SIG-M5 treated with dmso at 0.1 percent for 504 hours (cell line): Measurements from ENCODE around the gene SLC8A2.
"Not testable (repeated sequence)": the region's sequence is repeated elsewhere in the genome, so short reads cannot be mapped to it uniquely, and the experiment has no call there.

Source experiments
- DNase-seq: peaks from one replicate; lab custom pipeline; 2025; ENCODE audit not compliant: unreplicated experiment; lab: John Stamatoyannopoulos, UW

SLC8A2 gene

GRCh38 chr19:47414469-47414868, 57.2 kb downstream of the SLC8A2 start:
- DNase-seq, result peak; percentile 17

GRCh38 chr19:47413941-47414340, 57.8 kb downstream of the SLC8A2 start:
- no peak for DNase-seq

GRCh38 chr19:47411696-47412095, 60.0 kb downstream of the SLC8A2 start:
- not testable (repeated sequence) for DNase-seq

GRCh38 chr19:47411101-47411500, 60.6 kb downstream of the SLC8A2 start:
- DNase-seq, result no peak

- DNase-seq, result no peak
Measured at GRCh38 chr19:47408156-47408938, 63.3 kb downstream of the SLC8A2 start.

- DNase-seq, result no peak
Measured at GRCh38 chr19:47407417-47407774, 64.3 kb downstream of the SLC8A2 start.

GRCh38 chr19:47406711-47407416, 64.8 kb downstream of the SLC8A2 start:
- no peak for DNase-seq

GRCh38 chr19:47405854-47406417, 65.8 kb downstream of the SLC8A2 start:
- DNase-seq, result no peak

GRCh38 chr19:47405197-47405550, 66.5 kb downstream of the SLC8A2 start:
- DNase-seq, result no peak

- DNase-seq, result no peak
Measured at GRCh38 chr19:47404334-47405196, 67.1 kb downstream of the SLC8A2 start.

GRCh38 chr19:47402504-47402903, 69.2 kb downstream of the SLC8A2 start:
- no peak for DNase-seq

GRCh38 chr19:47398707-47399597, 72.7 kb downstream of the SLC8A2 start:
- DNase-seq, result no peak

GRCh38 chr19:47391510-47392223, 80.0 kb downstream of the SLC8A2 start:
- DNase-seq, result peak; percentile 64

GRCh38 chr19:47390533-47391488, 80.9 kb downstream of the SLC8A2 start:
- no peak for DNase-seq

GRCh38 chr19:47389150-47389556, 82.5 kb downstream of the SLC8A2 start:
- peak; percentile 94 for DNase-seq

GRCh38 chr19:47388721-47389120, 83.0 kb downstream of the SLC8A2 start:
- DNase-seq, result peak; percentile 44

GRCh38 chr19:47387623-47388022, 84.1 kb downstream of the SLC8A2 start:
- DNase-seq, result not testable (repeated sequence)

- DNase-seq, result not testable (repeated sequence)
Measured at GRCh38 chr19:47386582-47386981, 85.1 kb downstream of the SLC8A2 start.
